SK-N-SH treated with all-trans-retinoic acid at 6 μM for 48 hours (cell line): ENCODE results near the gene KCND2.

Experiments
- CSRNP3 ChIP-seq: fragments of 250-450 bp; sonication (Bioruptor Pico); IDR thresholded peaks from 2 replicates; pipeline ENCODE4 v1.5.1; 2021; ENCODE audit warnings: mild to moderate bottlenecking, moderate library complexity
- PATZ1 ChIP-seq: fragments of 250-450 bp; sonication (Bioruptor Pico); IDR thresholded peaks from 2 replicates; pipeline ENCODE4 v1.8.0; 2020; ENCODE audit warnings: mild to moderate bottlenecking, moderate library complexity, borderline replicate concordance
- TSHZ2 ChIP-seq: fragments of 250-450 bp; sonication (Bioruptor Pico); IDR thresholded peaks from 2 replicates; pipeline ENCODE4 v1.5.0; 2020; ENCODE audit warnings: mild to moderate bottlenecking, moderate library complexity
- ZC3H10 ChIP-seq: fragments of 250-450 bp; sonication (Bioruptor Pico); IDR thresholded peaks from 2 replicates; pipeline ENCODE4 v1.5.1; 2021; ENCODE audit warnings: mild to moderate bottlenecking, moderate library complexity

GRCh38 chr7:120273476-120273975, 551 bp downstream of the KCND2 start:
- TF ChIP-seq PATZ1 (CRISPR knock-in tag) (no peak), ZC3H10 (no peak), TSHZ2 (CRISPR knock-in tag) (no peak), CSRNP3 (no peak)
